Body of pancreas (tissue), 4 donors: Measurements from ENCODE around the gene FOXO1.

Experiments
- CTCF ChIP-seq, 7 experiments: fragments of 450-650 bp in 4 of 7; fragments of 200-600 bp in 3 of 7; sonication (generic) in 3 of 7; IDR thresholded peaks; one replicate each; pipeline ENCODE4 v1.5.1; 2016 to 2019; ENCODE audit warnings: antibody characterized with exemption in 7 of 7
- POLR2A ChIP-seq, 3 donors: fragments of 450-650 bp; IDR thresholded peaks; one replicate each; pipeline ENCODE4 v1.6.1; 2016; ENCODE audit warnings: antibody characterized with exemption in 3 of 3, mild to moderate bottlenecking in 2 of 3

GRCh38 chr13:40565282-40566148 is 100.9 kb downstream of the FOXO1 start:
- TF ChIP-seq CTCF (IDR thresholded peaks at IDR 0.05) (no peak), POLR2A (IDR thresholded peaks at IDR 0.05) (no peak)
